ENCODE measurements around the gene POLR3F.

Gene POLR3F

DNA sequence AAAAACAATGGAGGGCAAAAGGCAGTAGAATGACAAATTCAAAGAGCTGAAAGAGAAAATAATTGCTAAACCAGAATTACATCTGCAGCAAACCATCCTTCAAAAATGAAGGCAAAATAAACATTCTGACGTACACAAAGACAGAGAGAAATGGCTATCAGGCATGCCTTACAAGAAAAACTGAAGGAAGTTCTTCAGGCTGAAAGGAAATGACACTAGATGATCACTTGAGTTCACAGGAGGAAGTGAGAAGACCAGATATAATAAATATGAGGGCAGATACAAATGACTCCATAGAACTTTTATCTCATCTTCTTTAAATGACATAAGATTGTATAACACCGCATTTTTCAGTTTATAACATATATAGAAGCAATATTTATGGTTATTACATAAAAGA is 30.3 kb upstream of the POLR3F start:
- DNase-seq (ENCODE audit: low spot score): no peak
- Histone ChIP-seq H3K27ac (no peak overlapping the region), H3K4me3 (no peak overlapping the region)
- TF ChIP-seq, protein P1, sequence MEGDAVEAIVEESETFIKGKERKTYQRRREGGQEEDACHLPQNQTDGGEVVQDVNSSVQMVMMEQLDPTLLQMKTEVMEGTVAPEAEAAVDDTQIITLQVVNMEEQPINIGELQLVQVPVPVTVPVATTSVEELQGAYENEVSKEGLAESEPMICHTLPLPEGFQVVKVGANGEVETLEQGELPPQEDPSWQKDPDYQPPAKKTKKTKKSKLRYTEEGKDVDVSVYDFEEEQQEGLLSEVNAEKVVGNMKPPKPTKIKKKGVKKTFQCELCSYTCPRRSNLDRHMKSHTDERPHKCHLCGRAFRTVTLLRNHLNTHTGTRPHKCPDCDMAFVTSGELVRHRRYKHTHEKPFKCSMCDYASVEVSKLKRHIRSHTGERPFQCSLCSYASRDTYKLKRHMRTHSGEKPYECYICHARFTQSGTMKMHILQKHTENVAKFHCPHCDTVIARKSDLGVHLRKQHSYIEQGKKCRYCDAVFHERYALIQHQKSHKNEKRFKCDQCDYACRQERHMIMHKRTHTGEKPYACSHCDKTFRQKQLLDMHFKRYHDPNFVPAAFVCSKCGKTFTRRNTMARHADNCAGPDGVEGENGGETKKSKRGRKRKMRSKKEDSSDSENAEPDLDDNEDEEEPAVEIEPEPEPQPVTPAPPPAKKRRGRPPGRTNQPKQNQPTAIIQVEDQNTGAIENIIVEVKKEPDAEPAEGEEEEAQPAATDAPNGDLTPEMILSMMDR (IDR thresholded peaks at IDR 0.05): no peak

DNA sequence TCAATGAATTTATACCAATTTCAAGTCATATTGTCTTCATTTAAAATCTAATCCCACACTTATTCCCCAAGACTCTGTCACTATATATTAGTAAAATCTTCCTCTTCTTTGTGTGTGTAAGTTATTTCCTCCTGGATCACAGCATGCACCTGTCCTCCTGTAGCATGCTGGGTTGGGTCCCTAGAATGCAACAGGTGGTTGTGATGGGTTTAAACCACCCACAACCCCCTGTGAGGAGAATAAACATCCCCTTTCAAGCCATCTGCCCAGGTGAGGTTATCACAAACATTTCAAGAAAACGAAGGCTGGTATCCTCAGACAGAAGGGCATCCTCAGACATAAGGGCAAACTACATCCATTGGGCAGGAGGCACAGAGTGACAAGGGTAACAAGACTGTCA is 26.8 kb upstream of the POLR3F start:
- no peak for DNase-seq (ENCODE audit: low spot score)
- TF ChIP-seq, protein P1 (IDR thresholded peaks at IDR 0.05): no peak
- H3K4me3 ChIP-seq: no peak overlapping the region
- no peak overlapping the region for H3K27ac ChIP-seq

DNA sequence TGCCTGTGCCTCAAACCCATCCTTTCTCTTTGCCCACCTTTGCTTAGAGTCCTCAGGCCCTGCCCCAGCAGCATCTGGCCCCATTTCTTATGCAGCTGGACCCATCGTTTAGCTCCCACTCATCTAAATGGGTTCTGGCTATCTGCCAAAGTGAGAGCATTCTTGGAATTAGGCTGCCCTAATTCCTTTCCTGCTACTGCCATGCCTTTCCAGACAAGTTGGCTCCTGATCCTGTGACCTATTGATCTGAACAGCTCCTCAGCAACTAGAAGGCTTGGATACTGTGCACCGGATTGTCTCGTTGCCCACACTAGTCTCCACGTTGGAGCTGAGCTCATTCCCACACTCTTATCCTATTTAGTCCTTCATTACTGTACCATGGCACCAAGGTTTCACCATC is 23.3 kb upstream of the POLR3F start:
- TF ChIP-seq, protein P1 (IDR thresholded peaks at IDR 0.05): no peak
- DNase-seq (ENCODE audit: low spot score): no peak
- Histone ChIP-seq H3K4me3 (no peak overlapping the region), H3K27ac (no peak overlapping the region)

DNA sequence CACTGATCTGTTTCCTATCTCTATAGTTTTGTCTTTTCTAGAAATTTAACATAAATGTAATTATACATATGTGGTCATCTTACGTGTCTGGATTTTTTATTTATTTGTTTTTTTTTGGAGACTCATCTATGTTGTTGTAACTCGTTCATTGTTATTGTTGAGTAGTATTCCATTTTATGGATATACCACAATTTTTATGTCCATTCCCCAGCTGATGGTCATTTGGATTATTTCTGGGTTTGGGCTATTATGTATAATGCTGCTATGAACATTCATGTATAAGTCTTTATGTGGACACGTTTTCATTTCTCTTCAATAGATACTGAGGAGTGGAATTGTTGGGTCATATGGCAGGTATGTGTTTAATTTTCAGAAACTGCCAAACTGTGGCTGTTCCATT is 10.6 kb upstream of the POLR3F start:
- Histone ChIP-seq H3K4me3 (no peak overlapping the region), H3K27ac (no peak overlapping the region)
- no peak for DNase-seq (ENCODE audit: low spot score)
- TF ChIP-seq, protein P1 (IDR thresholded peaks at IDR 0.05): no peak

DNA sequence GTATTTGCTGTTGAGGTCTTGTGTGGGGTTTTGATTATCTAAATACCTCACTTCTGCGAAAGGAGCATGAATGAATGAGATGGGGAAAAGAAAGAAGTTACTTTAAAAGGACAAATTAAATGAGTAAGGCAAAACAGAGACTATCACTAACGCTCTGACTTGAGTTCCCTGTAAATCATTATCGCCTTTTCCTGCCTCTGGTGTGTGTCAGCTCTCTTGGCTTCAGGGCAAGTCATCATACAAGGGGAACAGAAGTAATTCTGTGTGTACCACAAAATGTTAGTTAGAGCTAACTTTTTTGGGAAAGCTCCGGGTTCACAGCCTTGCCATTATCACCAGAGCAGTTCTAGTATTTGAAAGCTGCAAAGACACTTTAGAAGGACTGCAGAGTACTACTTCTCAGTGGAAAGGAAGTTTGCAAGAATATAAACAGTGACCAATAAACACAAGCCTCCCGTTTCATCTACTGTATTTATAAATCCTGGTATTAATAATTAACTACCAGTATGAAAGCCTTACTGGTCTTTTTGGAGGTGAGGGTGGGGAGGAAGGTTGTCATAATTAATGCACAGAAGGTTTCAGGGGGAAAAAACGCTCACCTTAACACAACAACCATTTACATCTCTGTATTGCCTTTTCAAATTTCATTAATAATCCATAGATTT is 1.5 kb upstream of the POLR3F start:
- no peak for DNase-seq (ENCODE audit: low spot score)
- TF ChIP-seq, protein P1 (IDR thresholded peaks at IDR 0.05): no peak
- Histone ChIP-seq H3K4me3 (no peak overlapping the region), H3K27ac (no peak overlapping the region)

DNA sequence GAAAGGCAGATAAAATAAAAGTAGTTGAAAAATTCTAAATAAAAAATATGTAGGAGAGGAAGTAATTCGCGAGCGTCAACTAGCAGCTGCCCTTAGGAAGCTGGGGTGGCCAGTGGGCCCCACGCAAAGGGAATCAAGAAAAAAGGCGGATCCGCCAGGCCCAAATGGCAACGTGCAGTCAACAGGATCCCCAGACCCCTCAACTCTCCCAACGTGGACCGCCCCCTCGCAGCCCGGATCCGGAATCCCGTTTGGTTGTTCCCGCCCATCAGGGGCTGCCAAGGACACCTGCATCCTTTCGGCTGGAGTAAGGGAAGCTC is 656 bp upstream of the POLR3F start:
- TF ChIP-seq, protein P1 (IDR thresholded peaks at IDR 0.05): no peak
- DNase-seq (ENCODE audit: low spot score): no peak
- H3K4me3 ChIP-seq: peak overlapping the region; percentile 74
- H3K27ac ChIP-seq: peak overlapping the region; percentile 51 to 83

DNA sequence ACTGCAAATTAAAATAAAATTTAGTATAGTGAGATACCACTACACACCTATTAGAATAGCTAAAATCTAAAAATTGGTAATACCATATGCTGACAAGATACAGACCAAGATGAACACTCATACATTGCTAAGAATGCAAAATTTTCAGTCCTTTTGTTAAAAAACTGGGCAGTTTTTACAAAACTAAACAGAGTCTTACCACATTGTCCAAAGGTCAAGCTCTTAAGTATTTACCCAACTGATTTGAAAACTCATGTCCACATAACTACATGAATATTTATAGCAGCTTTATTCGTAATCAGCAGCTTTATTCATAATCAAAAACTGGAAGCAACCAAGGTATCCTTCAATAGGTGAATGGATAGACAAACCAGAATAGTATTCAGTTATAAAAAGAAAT is 10.0 kb downstream of the POLR3F start:
- no peak for DNase-seq (ENCODE audit: low spot score)
- Histone ChIP-seq H3K4me3 (no peak overlapping the region), H3K27ac (no peak overlapping the region)
- TF ChIP-seq, protein P1 (IDR thresholded peaks at IDR 0.05): no peak
